ENCODE measurements around the gene ZFP62. TPM values are rescaled to one million over a fixed set of nuclear protein-coding genes. Genes with fewer than 3 reads are reported as not detected.

The ZFP62 gene
- total and polyA plus RNA-seq, 2 of the 4 experiments (the other 2 are of a cell fraction): 8.2 to 20.3 TPM

- Histone ChIP-seq H2AK5ac (ENCODE audit: low read depth, low read length) (no peak overlapping the region), H2AFZ (replicated peaks; ENCODE audit: low read length, poor library complexity) (no peak overlapping the region), H4K20me1 (ENCODE audit: insufficient read depth, low read length) (no peaks in the 10 kb centered on the region), H3K18ac (ENCODE audit: low read depth, low read length) (no peak overlapping the region), H3K4me3 (ENCODE audit: insufficient read depth, low read depth, low read length) (no peak overlapping the region), H2AK9ac (replicated peaks; ENCODE audit: low read depth, low read length, poor library complexity) (no peak overlapping the region), H3K4me2 (ENCODE audit: low read depth, low read length) (no peak overlapping the region), H2BK20ac (ENCODE audit: low read depth, low read length) (no peak overlapping the region), H3K9me1 (ENCODE audit: insufficient read depth, low read length) (no peaks in the 10 kb centered on the region), H3K36me3 (ENCODE audit: control insufficient read depth, insufficient read depth, low read length) (no peaks in the 10 kb centered on the region), H3K27ac (ENCODE audit: insufficient read depth, low read length) (no peak overlapping the region), H3K79me1 (ENCODE audit: low read depth in 1 of 2, low read length in 2 of 2) (no peaks in the 10 kb centered on the region), H3K9ac (ENCODE audit: low read depth, low read length) (no peak overlapping the region), H2BK120ac (ENCODE audit: low read depth, low read length) (no peak overlapping the region), H3K56ac (ENCODE audit: extremely low read depth, insufficient read depth, low read length) (no peak overlapping the region), H4K91ac (ENCODE audit: insufficient read depth, low read depth, low read length) (no peak overlapping the region), H3K14ac (replicated peaks; ENCODE audit: low read depth, low read length) (no peak overlapping the region), H3K23ac (ENCODE audit: low read depth, low read length) (no peak overlapping the region), H3K27me3 (ENCODE audit: control insufficient read depth, insufficient read depth, low read length) (no peaks in the 10 kb centered on the region), H3K4ac (ENCODE audit: low read depth, low read length) (no peak overlapping the region), H2BK15ac (ENCODE audit: low read depth, low read length) (no peak overlapping the region), H4K8ac (ENCODE audit: low read depth in 2 of 2, low read length in 2 of 2) (no peak overlapping the region), H2BK5ac (ENCODE audit: low read depth, low read length, poor library complexity, severe bottlenecking) (no peak overlapping the region), H3K9me3 (ENCODE audit: control insufficient read depth, insufficient read depth, low read length) (peaks cover 7% of the 10 kb centered on the region), H3K4me1 (ENCODE audit: control insufficient read depth, insufficient read depth, low read length) (no peaks in the 10 kb centered on the region), H4K5ac (ENCODE audit: low read depth, low read length) (no peak overlapping the region)
- DNase-seq (no peak), ATAC-seq (ENCODE audit: low read depth) (no peak)
- BruUV-seq (replicated peaks): no TSS peak
- 40% methylated on average over 1 of the region's 2 CpGs; no CpG with 5 or more reads in 1 of the 2 experiments for WGBS, 2 experiments (ENCODE audit: extremely low coverage in 2 of 2, insufficient read length in 1 of 2)
- POLR2A ChIA-PET (ENCODE audit: unreplicated experiment): no interaction called here
- intact Hi-C loops (cut with micrococcal nuclease) (no loop called here), dilution Hi-C loops (cut with HindIII; ENCODE audit: low sequenced_read_pairs, unreplicated experiment) (no loop called here), in situ Hi-C loops (cut with MboI; ENCODE audit: low sequenced_read_pairs) (no loop called here)
- CTCF ChIA-PET: interaction anchor here (0.7 kb wide), 1 partner anchor 246 kb away, joined by 5 read pairs; no protein-coding TSS in a partner anchor
- no peak for TF ChIP-seq SMC3 (IDR thresholded peaks at IDR 0.05; ENCODE audit: low read depth, low read length)
- no peak for TF ChIP-seq USF2 (IDR thresholded peaks at IDR 0.05; ENCODE audit: low read depth, low read length)
- TF ChIP-seq NFE2L2 (IDR thresholded peaks at IDR 0.05; ENCODE audit: low read depth, low read length): no peak
- TF ChIP-seq CEBPB (IDR thresholded peaks at IDR 0.05; ENCODE audit: low read depth, low read length): no peak
- TF ChIP-seq RAD21 (IDR thresholded peaks at IDR 0.05; ENCODE audit: low read length): no peak
- no peak for TF ChIP-seq FOS (IDR thresholded peaks at IDR 0.05; ENCODE audit: low read depth, low read length)
Observed at GRCh38 chr5:180910182-180910581, 49.1 kb upstream of the ZFP62 start.

All from IMR-90 (cell line).